ENCODE results near the gene ARHGAP30. TPM values are rescaled to one million over a fixed set of nuclear protein-coding genes. Genes with fewer than 3 reads are reported as not detected.
"Not testable (repeated sequence)": the region's sequence is repeated elsewhere in the genome, so short reads cannot be mapped to it uniquely, and the experiment has no call there.

ARHGAP30 gene
- total RNA-seq, 2 experiments from 2014 or later = 104 to 106 TPM

DNA sequence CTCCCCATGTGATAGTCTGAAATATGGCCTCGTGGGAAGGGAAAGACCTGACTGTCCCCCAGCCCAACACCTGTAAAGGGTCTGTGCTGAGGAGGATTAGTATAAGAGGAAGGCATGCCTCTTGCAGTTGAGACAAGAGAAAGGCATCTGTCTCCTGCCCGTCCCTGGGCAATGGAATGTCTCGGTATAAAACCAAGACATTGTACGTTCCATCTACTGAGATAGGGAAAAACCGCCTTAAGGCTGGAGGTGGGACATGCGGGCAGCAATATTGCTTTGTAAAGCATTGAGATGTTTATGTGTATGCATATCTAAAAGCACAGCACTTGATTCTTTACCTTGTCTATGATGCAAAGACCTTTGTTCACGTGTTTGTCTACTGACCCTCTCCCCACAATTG, 52.5 kb downstream of the ARHGAP30 start:
- intact Hi-C loops (cut with micrococcal nuclease); H3K27me3 Mint-ChIP-seq (ENCODE audit: low read depth); DNase-seq; CTCF ChIA-PET; H3K36me3 Mint-ChIP-seq (ENCODE audit: low read depth); H3K27ac Mint-ChIP-seq; H3K9me3 Mint-ChIP-seq; H3K4me3 Mint-ChIP-seq: not testable (repeated sequence)
- peaks cover 46% of the 10 kb centered on the region for H3K4me1 Mint-ChIP-seq (ENCODE audit: low read depth)

DNA sequence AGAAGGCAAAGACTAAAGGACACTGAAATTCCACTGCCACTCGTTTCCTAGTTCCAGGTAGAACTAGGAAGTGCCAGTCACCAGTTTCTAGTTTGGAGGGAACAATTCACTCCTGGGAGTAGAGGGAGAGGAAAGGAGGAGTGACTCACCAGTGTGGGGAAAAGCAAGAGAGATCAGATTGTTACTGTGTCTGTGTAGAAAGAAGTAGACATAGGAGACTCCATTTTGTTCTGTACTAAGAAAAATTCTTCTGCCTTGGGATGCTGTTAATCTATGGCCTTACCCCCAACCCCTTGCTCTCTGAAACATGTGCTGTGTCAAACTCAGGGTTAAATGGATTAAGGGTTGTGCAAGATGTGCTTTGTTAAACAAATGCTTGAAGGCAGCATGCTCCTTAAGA, 53.0 kb downstream of the ARHGAP30 start:
- H3K4me3 Mint-ChIP-seq; H3K27me3 Mint-ChIP-seq (ENCODE audit: low read depth); H3K9me3 Mint-ChIP-seq; intact Hi-C loops (cut with micrococcal nuclease); DNase-seq; H3K36me3 Mint-ChIP-seq (ENCODE audit: low read depth); H3K27ac Mint-ChIP-seq; CTCF ChIA-PET: not testable (repeated sequence)
- peaks cover 43% of the 10 kb centered on the region for H3K4me1 Mint-ChIP-seq (ENCODE audit: low read depth)

DNA sequence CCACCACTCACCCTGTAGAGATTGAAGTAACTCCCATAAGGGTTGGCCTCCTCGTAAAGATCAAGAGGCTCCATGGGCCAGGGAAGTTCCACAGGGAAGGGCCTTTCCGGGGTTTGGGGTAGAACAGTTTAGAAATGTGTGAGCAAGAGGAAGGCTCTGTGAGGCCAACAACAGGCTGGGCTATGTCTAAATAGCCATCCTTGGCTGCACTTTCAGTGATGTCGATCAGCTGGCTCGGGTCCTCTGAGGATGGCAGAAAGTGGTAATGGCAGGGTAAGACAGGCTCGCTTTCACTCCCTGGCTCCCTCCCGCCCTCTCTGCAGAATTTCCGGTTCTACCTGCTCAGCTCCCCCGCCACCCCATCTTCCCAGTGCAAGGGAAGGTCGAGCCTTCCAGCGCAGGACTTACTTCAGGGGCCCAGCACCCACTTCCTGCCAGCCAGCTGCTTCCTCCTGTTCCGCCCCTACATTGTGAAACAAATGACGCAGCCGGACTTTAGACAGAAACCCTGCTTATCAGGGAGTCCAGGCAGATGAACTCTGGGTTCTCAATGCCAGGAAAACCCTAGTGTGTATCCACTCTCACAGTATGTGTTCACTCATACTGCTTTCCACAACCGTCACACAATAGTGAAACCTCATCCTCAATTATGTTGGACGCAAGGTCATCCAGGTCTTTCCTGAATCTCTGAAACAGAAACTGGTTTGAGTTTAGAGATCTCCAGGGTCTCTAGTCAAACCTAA, 56.0 kb downstream of the ARHGAP30 start:
- Mint-ChIP-seq H3K27me3 (ENCODE audit: low read depth) (no peaks in the 10 kb centered on the region), H3K9me3 (no peaks in the 10 kb centered on the region), H3K4me3 (peak overlapping the region; percentile 68), H3K4me1 (ENCODE audit: low read depth) (peaks cover 32% of the 10 kb centered on the region), H3K27ac (peak overlapping the region; percentile 89), H3K36me3 (ENCODE audit: low read depth) (no peaks in the 10 kb centered on the region)
- CTCF ChIA-PET = interaction anchor here (0.7 to 2.5 kb wide), 5 partner anchors 12 to 212 kb away, joined by 3 to 6 read pairs (median 3); partner anchors contain the start of gene TOMM40L
- DNase-seq = peak; percentile 87
- intact Hi-C loops (cut with micrococcal nuclease) = loop anchor here (1.0 to 2.0 kb wide), 3 partner anchors 8 to 55 kb away; partner anchors contain the start of genes ARHGAP30, F11R and TSTD1

DNA sequence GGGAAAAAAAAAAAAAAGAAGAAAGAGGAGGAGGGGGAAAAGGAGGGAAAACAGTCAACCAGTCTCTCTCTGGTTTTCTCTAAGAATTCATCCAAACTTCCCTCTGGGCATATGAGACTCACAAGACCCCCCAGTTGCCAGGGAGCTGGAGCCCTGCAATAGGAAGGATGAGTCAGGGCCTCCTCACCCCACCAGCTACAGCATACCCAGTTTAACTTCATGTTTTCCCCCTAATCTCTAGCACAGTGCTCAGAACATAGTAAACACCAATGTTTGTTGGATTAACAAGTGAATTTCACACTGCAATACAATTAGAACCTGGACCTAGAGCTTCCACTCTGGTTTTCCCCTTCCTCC, 56.6 kb downstream of the ARHGAP30 start:
- intact Hi-C loops (cut with micrococcal nuclease) = loop anchor here (1.0 to 2.0 kb wide), 3 partner anchors 8 to 56 kb away; partner anchors contain the start of genes ARHGAP30, F11R and TSTD1
- H3K4me3 Mint-ChIP-seq = peak overlapping the region; percentile 68
- CTCF ChIA-PET = interaction anchor here (0.7 to 2.5 kb wide), 5 partner anchors 13 to 213 kb away, joined by 3 to 6 read pairs (median 3); partner anchors contain the start of gene TOMM40L

DNA sequence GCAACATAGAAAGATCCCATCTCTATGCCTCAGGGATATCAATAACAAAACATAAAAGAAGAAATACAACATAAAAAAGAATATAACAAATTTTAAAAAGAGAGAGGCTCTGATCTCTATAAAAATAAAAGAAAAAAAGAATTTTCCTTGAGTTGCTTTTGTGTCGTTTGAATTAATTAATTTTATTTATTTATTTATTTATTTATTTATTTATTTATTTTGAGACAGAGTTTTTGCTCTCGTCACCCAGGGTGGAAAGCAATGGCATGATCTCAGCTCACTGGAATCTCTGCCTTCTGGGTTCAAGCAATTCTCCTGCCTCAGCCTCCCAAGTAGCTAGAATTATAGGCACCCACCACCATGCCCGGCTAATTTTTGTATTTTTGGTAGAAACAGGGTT, 57.3 kb downstream of the ARHGAP30 start:
- Mint-ChIP-seq H3K9me3 (no peaks in the 10 kb centered on the region), H3K36me3 (ENCODE audit: low read depth) (no peaks in the 10 kb centered on the region), H3K4me3 (no peak overlapping the region), H3K4me1 (ENCODE audit: low read depth) (peaks cover 30% of the 10 kb centered on the region), H3K27ac (no peak overlapping the region), H3K27me3 (ENCODE audit: low read depth) (no peaks in the 10 kb centered on the region)
- DNase-seq = no peak
- CTCF ChIA-PET = interaction anchor here (2.6 kb wide), 1 partner anchor 15 kb away, joined by 12 read pairs; no protein-coding TSS in a partner anchor
- intact Hi-C loops (cut with micrococcal nuclease) = loop anchor here (2.0 kb wide), 2 partner anchors 26 to 56 kb away; partner anchors contain the start of genes ARHGAP30 and TSTD1

More for the DNA sequence above, 56.6 kb downstream of the ARHGAP30 start:
- Mint-ChIP-seq H3K27me3 (ENCODE audit: low read depth) (no peaks in the 10 kb centered on the region), H3K4me1 (ENCODE audit: low read depth) (peaks cover 30% of the 10 kb centered on the region), H3K36me3 (ENCODE audit: low read depth) (no peaks in the 10 kb centered on the region), H3K27ac (peak overlapping the region; percentile 89), H3K9me3 (no peaks in the 10 kb centered on the region)
- no peak for DNase-seq

DNA sequence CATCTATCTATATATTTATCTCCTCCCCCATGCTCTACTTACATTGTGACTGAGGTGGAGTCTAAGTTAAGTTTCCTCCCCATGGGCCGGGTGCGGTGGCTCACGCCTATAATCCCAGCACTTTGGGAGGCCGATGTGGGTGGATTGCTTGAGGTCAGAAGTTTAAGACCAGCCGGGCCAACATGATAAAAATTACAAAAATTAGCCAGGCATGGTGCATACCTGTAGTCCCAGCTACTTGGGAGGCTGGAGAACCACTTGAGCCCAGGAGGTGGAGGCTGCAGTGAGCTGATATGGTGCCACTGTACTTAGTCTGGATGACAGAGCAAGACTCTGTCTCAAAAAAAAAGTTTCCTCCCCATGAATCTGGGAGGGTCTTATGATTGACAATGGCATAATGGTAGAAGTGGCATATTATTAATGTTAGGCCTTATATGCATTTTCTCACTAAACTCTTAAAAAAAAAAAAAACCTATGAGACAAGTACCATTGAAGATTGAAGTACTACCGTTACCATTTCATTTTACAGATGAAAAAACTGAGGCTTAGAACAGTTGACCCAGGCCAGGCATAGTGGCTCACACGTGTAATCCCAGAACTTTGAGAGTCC, 60.0 kb downstream of the ARHGAP30 start:
- H3K9me3 Mint-ChIP-seq = no peaks in the 10 kb centered on the region
- H3K36me3 Mint-ChIP-seq (ENCODE audit: low read depth) = no peaks in the 10 kb centered on the region
- H3K4me3 Mint-ChIP-seq = no peak overlapping the region
- no peak for DNase-seq
- CTCF ChIA-PET = interaction anchor here (0.7 to 2.6 kb wide), 3 partner anchors 12 to 87 kb away, joined by 3 to 12 read pairs (median 3); no protein-coding TSS in a partner anchor
- no peaks in the 10 kb centered on the region for H3K27me3 Mint-ChIP-seq (ENCODE audit: low read depth)
- intact Hi-C loops (cut with micrococcal nuclease) = no loop called here
- H3K4me1 Mint-ChIP-seq (ENCODE audit: low read depth) = peaks cover 25% of the 10 kb centered on the region
- no peak overlapping the region for H3K27ac Mint-ChIP-seq

DNA sequence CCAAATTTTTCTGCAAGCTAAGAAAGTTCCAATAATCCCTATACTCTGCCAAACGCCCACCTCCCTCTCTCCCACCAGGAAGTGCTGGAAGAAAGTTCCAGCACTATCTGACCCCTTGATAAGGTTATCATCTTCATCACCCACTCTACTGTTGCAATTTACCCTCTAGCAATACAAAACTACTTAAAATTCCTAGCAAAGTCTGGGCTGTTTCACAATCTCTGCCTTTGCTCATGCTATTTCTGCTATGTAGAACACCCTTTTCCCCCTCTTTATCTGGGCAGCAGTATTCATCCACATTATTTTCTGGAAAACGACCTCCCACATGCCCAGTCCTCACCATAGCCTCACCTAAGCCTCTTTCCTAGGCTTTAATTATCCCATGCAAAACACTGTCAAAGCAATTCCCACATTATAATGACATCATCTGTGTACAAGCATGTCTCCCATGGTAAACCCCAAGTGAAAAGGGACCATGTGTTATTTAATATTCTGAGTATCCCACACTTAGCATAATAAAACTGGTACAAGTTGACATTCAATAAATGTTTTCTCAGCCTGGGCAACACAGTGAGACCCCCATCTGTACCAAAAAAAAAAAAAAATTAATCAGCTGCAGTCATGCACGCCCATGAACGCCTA, 60.7 kb downstream of the ARHGAP30 start:
- no peak overlapping the region for H3K27ac Mint-ChIP-seq
- CTCF ChIA-PET = interaction anchor here (5.7 kb wide), 1 partner anchor 12 kb away, joined by 35 read pairs; no protein-coding TSS in a partner anchor
- H3K4me3 Mint-ChIP-seq = no peak overlapping the region
- DNase-seq = no peak
- no peaks in the 10 kb centered on the region for H3K9me3 Mint-ChIP-seq
- H3K36me3 Mint-ChIP-seq (ENCODE audit: low read depth) = no peaks in the 10 kb centered on the region
- intact Hi-C loops (cut with micrococcal nuclease) = no loop called here
- H3K27me3 Mint-ChIP-seq (ENCODE audit: low read depth) = no peaks in the 10 kb centered on the region
- peaks cover 22% of the 10 kb centered on the region for H3K4me1 Mint-ChIP-seq (ENCODE audit: low read depth)

DNA sequence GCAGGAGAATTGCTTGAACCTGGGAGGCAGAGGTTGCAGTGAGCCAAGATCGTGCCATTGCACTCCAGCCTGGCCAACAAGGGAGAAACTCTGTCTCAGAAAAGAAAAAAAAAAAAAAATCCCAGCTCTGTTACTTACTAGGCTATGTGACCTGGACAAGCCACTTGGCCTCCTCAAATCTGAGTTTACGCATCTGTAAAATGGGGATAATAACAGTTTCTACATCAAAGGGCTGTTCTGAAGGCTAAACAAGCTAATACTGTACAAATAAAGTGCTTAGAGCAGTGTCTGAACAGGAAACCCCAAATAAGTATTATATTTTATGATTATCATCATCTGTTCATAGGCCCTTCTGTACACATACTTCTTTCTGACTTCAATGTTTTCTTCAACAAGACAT, 62.3 kb downstream of the ARHGAP30 start:
- no peaks in the 10 kb centered on the region for H3K36me3 Mint-ChIP-seq (ENCODE audit: low read depth)
- H3K9me3 Mint-ChIP-seq = no peaks in the 10 kb centered on the region
- CTCF ChIA-PET = interaction anchor here (0.6 to 5.7 kb wide), 2 partner anchors 11 to 930 kb away, joined by 5 to 35 read pairs; no protein-coding TSS in a partner anchor
- intact Hi-C loops (cut with micrococcal nuclease) = no loop called here
- H3K4me3 Mint-ChIP-seq = no peak overlapping the region
- H3K27ac Mint-ChIP-seq = no peak overlapping the region
- DNase-seq = no peak
- H3K27me3 Mint-ChIP-seq (ENCODE audit: low read depth) = no peaks in the 10 kb centered on the region
- H3K4me1 Mint-ChIP-seq (ENCODE audit: low read depth) = peaks cover 10% of the 10 kb centered on the region

DNA sequence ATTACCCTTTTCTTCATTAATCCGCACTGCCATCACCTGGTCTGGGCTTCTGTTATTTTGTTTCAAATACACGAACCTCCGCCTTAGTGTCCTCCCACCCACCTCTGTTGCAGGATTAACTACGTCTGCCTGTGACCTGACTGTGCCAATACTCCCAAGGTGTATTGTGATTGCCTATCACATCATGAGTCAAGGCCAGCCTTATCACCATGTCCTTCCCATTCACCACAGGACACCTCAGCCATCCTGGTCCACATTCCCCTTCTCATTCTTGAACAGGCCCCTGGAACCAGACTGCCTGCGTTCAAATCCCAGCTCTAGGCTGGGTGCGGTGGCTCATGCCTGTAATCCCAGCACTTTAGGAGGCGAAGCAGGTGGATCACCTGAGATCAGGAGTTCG, 63.1 kb downstream of the ARHGAP30 start:
- H3K27ac Mint-ChIP-seq = no peak overlapping the region
- no peaks in the 10 kb centered on the region for H3K9me3 Mint-ChIP-seq
- H3K4me3 Mint-ChIP-seq = no peak overlapping the region
- no peaks in the 10 kb centered on the region for H3K27me3 Mint-ChIP-seq (ENCODE audit: low read depth)
- no peaks in the 10 kb centered on the region for H3K36me3 Mint-ChIP-seq (ENCODE audit: low read depth)
- DNase-seq = no peak
- H3K4me1 Mint-ChIP-seq (ENCODE audit: low read depth) = peaks cover 9% of the 10 kb centered on the region
- CTCF ChIA-PET = interaction anchor here (5.7 kb wide), 1 partner anchor 10 kb away, joined by 35 read pairs; no protein-coding TSS in a partner anchor
- intact Hi-C loops (cut with micrococcal nuclease) = no loop called here

DNA sequence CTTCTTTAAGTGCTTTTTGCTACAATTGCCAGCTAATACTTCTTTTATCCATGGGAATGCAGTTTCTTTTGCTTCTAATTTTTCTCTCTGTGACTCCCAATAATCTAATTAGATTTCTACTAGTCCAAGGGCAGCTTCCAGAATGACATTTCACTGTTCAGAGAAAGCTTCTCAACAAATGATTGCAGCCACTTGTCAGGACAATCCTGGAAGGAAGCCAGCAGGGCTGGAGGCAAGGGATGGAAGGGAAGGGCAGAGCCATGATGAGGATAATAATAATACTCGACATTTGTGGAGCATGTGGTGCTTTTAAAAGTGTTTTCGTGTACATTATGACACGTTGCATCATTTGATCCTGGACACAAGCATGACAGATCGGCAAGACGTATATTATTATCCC, 68.2 kb downstream of the ARHGAP30 start:
- Mint-ChIP-seq H3K36me3 (ENCODE audit: low read depth) (no peaks in the 10 kb centered on the region), H3K27ac (no peak overlapping the region), H3K27me3 (ENCODE audit: low read depth) (no peaks in the 10 kb centered on the region), H3K9me3 (no peaks in the 10 kb centered on the region), H3K4me3 (no peak overlapping the region), H3K4me1 (ENCODE audit: low read depth) (peaks cover 4% of the 10 kb centered on the region)
- DNase-seq = no peak
- CTCF ChIA-PET = interaction anchor here (1.4 kb wide), 1 partner anchor 138 kb away, joined by 5 read pairs; no protein-coding TSS in a partner anchor
- intact Hi-C loops (cut with micrococcal nuclease) = no loop called here

DNA sequence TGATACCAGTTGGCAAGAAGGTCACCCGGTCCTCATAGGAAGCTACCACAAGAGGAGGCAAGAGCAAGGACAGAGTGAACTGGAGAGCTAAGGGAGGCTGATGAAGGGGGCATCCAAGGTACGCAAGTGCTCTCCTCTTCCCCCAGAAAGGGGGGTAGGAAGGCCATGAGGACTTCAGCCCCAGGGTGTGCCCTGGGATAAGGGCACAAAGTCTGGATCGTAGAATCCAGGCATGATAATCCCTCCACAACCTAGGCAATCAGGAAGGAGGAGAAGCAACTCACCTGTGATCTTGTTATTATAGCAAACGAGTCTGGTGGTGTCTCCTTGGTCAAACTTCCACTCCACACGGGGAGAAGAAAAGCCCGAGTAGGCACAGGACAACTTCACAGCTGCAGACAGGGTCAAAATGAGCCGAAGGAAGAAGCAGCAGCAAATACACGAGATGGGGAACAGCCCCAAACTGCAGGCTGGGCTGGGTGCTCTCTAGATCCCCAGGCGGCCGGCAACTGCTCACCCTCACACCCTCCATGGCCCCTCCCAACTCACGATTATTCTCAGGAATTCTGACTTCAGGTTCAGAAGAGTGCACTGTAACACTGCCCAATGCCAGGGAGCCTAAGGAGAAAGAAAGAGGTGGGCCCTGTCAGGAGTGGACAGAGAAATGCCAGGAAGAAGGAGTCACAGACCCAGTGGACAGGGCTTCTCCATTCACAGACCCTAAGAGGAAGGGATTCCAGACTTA, 68.8 kb downstream of the ARHGAP30 start:
- Mint-ChIP-seq H3K4me1 (ENCODE audit: low read depth) (peaks cover 4% of the 10 kb centered on the region), H3K36me3 (ENCODE audit: low read depth) (no peaks in the 10 kb centered on the region), H3K27ac (no peak overlapping the region), H3K27me3 (ENCODE audit: low read depth) (no peaks in the 10 kb centered on the region), H3K9me3 (no peaks in the 10 kb centered on the region), H3K4me3 (no peak overlapping the region)
- DNase-seq = no peak
- intact Hi-C loops (cut with micrococcal nuclease) = no loop called here
- CTCF ChIA-PET = interaction anchor here (1.3 to 1.5 kb wide), 4 partner anchors 9 to 139 kb away, joined by 4 to 9 read pairs (median 6); partner anchors contain the start of gene KLHDC9

Data from activated naive CD4-positive, alpha-beta T cell treated with anti-CD3 and anti-CD28 coated beads for 36 hours (primary cell).